Endothelial cell of umbilical vein (primary cell): ENCODE results near the gene C11orf21. TPM values are rescaled to one million over a fixed set of nuclear protein-coding genes. Genes with fewer than 3 reads are reported as not detected.

Source experiments
- BruUV-seq: library from RNA; stranded (reverse); fragments of 400-500 nt; replicated peaks from 2 replicates; lab custom pipeline; 2021; lab: Mats Ljungman, UMichigan
- CTCF ChIA-PET: fragments of 300-600, 350-600 bp; sonication (Branson Sonifier 250); formaldehyde crosslinking; loops from one replicate; lab custom pipeline; 2021; ENCODE audit warnings: antibody characterized with exemption, inconsistent platforms; lab: Charles Lee
- POLR2A ChIA-PET: fragments of 300-600, 350-600 bp; sonication (Branson Sonifier 250); formaldehyde crosslinking; loops from one replicate; lab custom pipeline; 2021; ENCODE audit warnings: antibody characterized with exemption, inconsistent platforms; lab: Charles Lee
- DNase-seq: peaks from one replicate; pipeline ENCODE4 v3.0.0-alpha.2; 2011; ENCODE audit warnings: low read depth, low spot score
- FAIRE-seq: peaks from 2 replicates; lab custom pipeline; 2011; peaks lifted over from hg19 to GRCh38; lab: Jason Lieb, UNC
- H2AFZ ChIP-seq: 2 replicates; pipeline ENCODE4 v1.6.0; 2012; ENCODE audit warnings: low read depth, low read length, control low read depth, inconsistent platforms
- H3K27ac ChIP-seq: 2 replicates; pipeline ENCODE4 v1.5.1; 2011; ENCODE audit warnings: low read depth, mild to moderate bottlenecking, control low read depth, low read length, moderate library complexity; ENCODE audit not compliant: insufficient read depth
- H3K27me3 ChIP-seq, 2 experiments: 2 replicates each; pipeline versions ENCODE4 v1.6.0 to v1.6.1; 2011; ENCODE audit warnings: low read length in 2 of 2, mixed read lengths in 1 of 2; ENCODE audit not compliant: control insufficient read depth in 2 of 2, insufficient read depth in 2 of 2
- H3K36me3 ChIP-seq, 2 experiments: 2 replicates in 1 of 2; 3 replicates in 1 of 2; pipeline ENCODE4 v1.5.1; 2011; ENCODE audit warnings: low read length in 2 of 2, mild to moderate bottlenecking in 1 of 2, moderate library complexity in 1 of 2; ENCODE audit not compliant: control insufficient read depth in 2 of 2, insufficient read depth in 2 of 2; ENCODE audit errors: extremely low read depth in 1 of 2
- H3K4me1 ChIP-seq: 3 replicates; pipeline ENCODE4 v1.5.1; 2011; ENCODE audit warnings: mild to moderate bottlenecking, low read length; ENCODE audit not compliant: control insufficient read depth, insufficient read depth; ENCODE audit errors: extremely low read depth
- H3K4me2 ChIP-seq: 2 replicates; pipeline ENCODE4 v1.6.1; 2011; ENCODE audit warnings: low read length, control low read depth, mixed read lengths; ENCODE audit not compliant: insufficient read depth
- H3K4me3 ChIP-seq, 3 experiments: fragments of 200-600 bp in 1 of 3; sonication (generic), shearing (Covaris generic) in 1 of 3; replicated peaks in 1 of 3; 2 replicates each; pipeline ENCODE4 v1.5.1; 2011 to 2016; ENCODE audit warnings: control low read depth in 3 of 3, low read length in 3 of 3, mild to moderate bottlenecking in 2 of 3, inconsistent platforms in 1 of 3, low read depth in 1 of 3, moderate library complexity in 1 of 3; ENCODE audit not compliant: insufficient read depth in 1 of 3
- H3K79me2 ChIP-seq: 2 replicates; pipeline ENCODE4 v1.6.0; 2012; ENCODE audit warnings: low read length, inconsistent platforms; ENCODE audit not compliant: control insufficient read depth, insufficient read depth
- H3K9ac ChIP-seq: replicated peaks from 2 replicates; pipeline ENCODE3; 2011; ENCODE audit warnings: low read length, control low read depth; ENCODE audit not compliant: insufficient read depth; ENCODE audit errors: extremely low read depth
- H3K9me1 ChIP-seq: replicated peaks from 3 replicates; pipeline ENCODE4 v1.6.0; 2011; ENCODE audit warnings: mild to moderate bottlenecking, low read length; ENCODE audit not compliant: control insufficient read depth, insufficient read depth; ENCODE audit errors: extremely low read depth
- H3K9me3 ChIP-seq: replicated peaks from 2 replicates; pipeline ENCODE4 v1.5.1; 2012; ENCODE audit warnings: low read length, inconsistent platforms; ENCODE audit not compliant: control insufficient read depth, insufficient read depth
- H4K20me1 ChIP-seq: replicated peaks from 2 replicates; pipeline ENCODE3; 2011; ENCODE audit warnings: mild to moderate bottlenecking, low read length; ENCODE audit not compliant: control insufficient read depth, insufficient read depth; ENCODE audit errors: extremely low read depth
- EZH2 ChIP-seq: IDR thresholded peaks from 2 replicates; pipeline ENCODE4 v1.6.1; 2012; ENCODE audit warnings: borderline replicate concordance, low read depth, mild to moderate bottlenecking, moderate library complexity, low read length, inconsistent platforms; ENCODE audit not compliant: severe bottlenecking
- FOS ChIP-seq: IDR thresholded peaks from 2 replicates; pipeline ENCODE4 v1.6.1; 2011; ENCODE audit warnings: mild to moderate bottlenecking, low read length, moderate library complexity, borderline replicate concordance; ENCODE audit not compliant: insufficient read depth
- GATA2 ChIP-seq: IDR thresholded peaks from 2 replicates; pipeline ENCODE4 v1.7.0; 2011; ENCODE audit warnings: low read depth, mild to moderate bottlenecking, moderate library complexity, mixed read lengths, low read length; ENCODE audit not compliant: insufficient read length, insufficient read depth
- JUN ChIP-seq: IDR thresholded peaks from 2 replicates; pipeline ENCODE4 v1.6.1; 2011; ENCODE audit warnings: borderline replicate concordance, low read depth; ENCODE audit not compliant: insufficient read length, insufficient read depth
- MYC ChIP-seq: IDR thresholded peaks from one replicate; pipeline ENCODE4 v1.6.1; 2011; ENCODE audit warnings: mild to moderate bottlenecking, low read depth, low read length
- POLR2A ChIP-seq: IDR thresholded peaks from 2 replicates; pipeline ENCODE4 v1.6.1; 2012; ENCODE audit warnings: low read depth, mild to moderate bottlenecking, control low read depth, low read length
- POLR2AphosphoS5 ChIP-seq: IDR thresholded peaks from 2 replicates; pipeline ENCODE4 v1.6.1; 2012; ENCODE audit warnings: low read depth, mild to moderate bottlenecking, control low read depth, low read length, moderate library complexity; ENCODE audit not compliant: insufficient read depth
- dilution Hi-C: fragments of 300-500 bp; cut with MboI; formaldehyde crosslinking; loops from one replicate; pipeline ENCODE4 v1.15.0; 2019; ENCODE audit warnings: low sequenced_read_pairs; ENCODE audit not compliant: extremely low pct_ligation_motif_present
- intact Hi-C: fragments of 100-400 bp; cut with micrococcal nuclease; formaldehyde crosslinking; loops from one replicate; pipeline ENCODE4 v1.10.0; 2022
- polyA plus RNA-seq, 4 experiments: library from polyadenylated mRNA; depleted of rRNA in 3 of 4; stranded (reverse) in 3 of 4; unstranded in 1 of 4; fragments of >200 nt; gene quantifications; 2 replicates each; pipeline versions ENCODE4 v1.2.1 to v1.2.3, GENCODE V29; 2011 to 2012; ENCODE audit warnings: missing spikeins in 1 of 4
- total RNA-seq: library from RNA; stranded (reverse); gene quantifications from 2 replicates; pipeline ENCODE4 v1.2.3, GENCODE V29; 2021
- TF ChIP-seq, protein P1 (sequence below), 2 donors: IDR thresholded peaks; 1 replicate in 1 of 2; 2 replicates in 1 of 2; pipeline ENCODE4 v1.5.1; 2011; ENCODE audit warnings: low read length in 2 of 2, mild to moderate bottlenecking in 2 of 2, moderate library complexity in 2 of 2, control low read depth in 1 of 2, inconsistent platforms in 1 of 2, low read depth in 1 of 2; ENCODE audit not compliant: insufficient read depth in 1 of 2; ENCODE audit errors: extremely low read depth in 1 of 2
- TF ChIP-seq, protein P2 (sequence below): IDR thresholded peaks from 2 replicates; pipeline ENCODE4 v1.6.1; 2011; ENCODE audit not compliant: insufficient read depth, insufficient read length

The C11orf21 gene
- total and polyA plus RNA-seq, 2 donors (not counting 3 experiments of a cell fraction or from before 2014, with no cell fraction given): not detected

- Histone ChIP-seq H2AFZ (no peak overlapping the region), H3K79me2 (no peaks in the 10 kb centered on the region), H3K9me3 (no peaks in the 10 kb centered on the region), H3K9me1 (no peaks in the 10 kb centered on the region), H3K36me3 (no peaks in the 10 kb centered on the region), H3K27me3 (peaks cover 30 to 37% of the 10 kb centered on the region in 2 experiments), H3K4me1 (no peaks in the 10 kb centered on the region), H3K9ac (no peak overlapping the region), H3K27ac (no peak overlapping the region), H3K4me3 (no peak overlapping the region), H3K4me2 (no peak overlapping the region), H4K20me1 (no peaks in the 10 kb centered on the region)
- ChIA-PET POLR2A (no interaction called here), CTCF (no interaction called here)
- no TSS peak for BruUV-seq
- dilution Hi-C loops (no loop called here), intact Hi-C loops (no loop called here)
- TF ChIP-seq JUN (no peak), GATA2 (no peak), FOS (no peak), POLR2A (no peak), MYC (no peak), EZH2 (no peak), POLR2AphosphoS5 (no peak)
- TF ChIP-seq, protein P1, sequence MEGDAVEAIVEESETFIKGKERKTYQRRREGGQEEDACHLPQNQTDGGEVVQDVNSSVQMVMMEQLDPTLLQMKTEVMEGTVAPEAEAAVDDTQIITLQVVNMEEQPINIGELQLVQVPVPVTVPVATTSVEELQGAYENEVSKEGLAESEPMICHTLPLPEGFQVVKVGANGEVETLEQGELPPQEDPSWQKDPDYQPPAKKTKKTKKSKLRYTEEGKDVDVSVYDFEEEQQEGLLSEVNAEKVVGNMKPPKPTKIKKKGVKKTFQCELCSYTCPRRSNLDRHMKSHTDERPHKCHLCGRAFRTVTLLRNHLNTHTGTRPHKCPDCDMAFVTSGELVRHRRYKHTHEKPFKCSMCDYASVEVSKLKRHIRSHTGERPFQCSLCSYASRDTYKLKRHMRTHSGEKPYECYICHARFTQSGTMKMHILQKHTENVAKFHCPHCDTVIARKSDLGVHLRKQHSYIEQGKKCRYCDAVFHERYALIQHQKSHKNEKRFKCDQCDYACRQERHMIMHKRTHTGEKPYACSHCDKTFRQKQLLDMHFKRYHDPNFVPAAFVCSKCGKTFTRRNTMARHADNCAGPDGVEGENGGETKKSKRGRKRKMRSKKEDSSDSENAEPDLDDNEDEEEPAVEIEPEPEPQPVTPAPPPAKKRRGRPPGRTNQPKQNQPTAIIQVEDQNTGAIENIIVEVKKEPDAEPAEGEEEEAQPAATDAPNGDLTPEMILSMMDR (IDR thresholded peaks at IDR 0.05; ENCODE audit: extremely low read depth in 1 of 2, insufficient read depth in 1 of 2, low read depth in 1 of 2, low read length in 2 of 2): no peak
- TF ChIP-seq, protein P2, sequence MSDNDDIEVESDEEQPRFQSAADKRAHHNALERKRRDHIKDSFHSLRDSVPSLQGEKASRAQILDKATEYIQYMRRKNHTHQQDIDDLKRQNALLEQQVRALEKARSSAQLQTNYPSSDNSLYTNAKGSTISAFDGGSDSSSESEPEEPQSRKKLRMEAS: no peak
- FAIRE-seq: no peak
- DNase-seq: no peak
Measured at GRCh38 chr11:2267306-2267850, 34.3 kb downstream of the C11orf21 start.
